ENCODE results near the gene ABCC4. TPM values are rescaled to one million over a fixed set of nuclear protein-coding genes. Genes with fewer than 3 reads are reported as not detected.

The ABCC4 gene
- total RNA-seq, 1 experiment from 2014 or later: 52.0 TPM

- Histone ChIP-seq H3K4me1 (ENCODE audit: insufficient read depth, low read length, poor library complexity, severe bottlenecking) (no peaks in the 10 kb centered on the region), H3K36me3 (ENCODE audit: insufficient read depth, low read length, poor library complexity, severe bottlenecking) (peaks cover 5% of the 10 kb centered on the region), H3K27me3 (replicated peaks; ENCODE audit: insufficient read depth, low read depth, low read length, poor library complexity) (no peaks in the 10 kb centered on the region), H3K9me3 (ENCODE audit: low read depth, low read length, poor library complexity, severe bottlenecking) (no peaks in the 10 kb centered on the region), H3K27ac (ENCODE audit: low read depth, low read length, poor library complexity, severe bottlenecking) (no peak overlapping the region), H3K4me3 (ENCODE audit: low read depth, low read length, poor library complexity, severe bottlenecking) (no peak overlapping the region)
- no peak for TF ChIP-seq CTCF (conservative IDR thresholded peaks at IDR 0.05; ENCODE audit: low read depth, low read length)
- TF ChIP-seq EZH2 (IDR thresholded peaks at IDR 0.05; ENCODE audit: borderline replicate concordance, low read depth, low read length, poor library complexity, severe bottlenecking): no peak
- intact Hi-C loops (cut with micrococcal nuclease; ENCODE audit: unreplicated experiment): no loop called here
- ChIA-PET POLR2A (ENCODE audit: low non-redundant PET) (no interaction called here), CTCF (no interaction called here)
- DNase-seq (ENCODE audit: low spot score): no peak
- no TSS peak for BruUV-seq (replicated peaks)
Observed at GRCh38 chr13:95181586-95181985, 119.7 kb downstream of the ABCC4 start.

DNA sequence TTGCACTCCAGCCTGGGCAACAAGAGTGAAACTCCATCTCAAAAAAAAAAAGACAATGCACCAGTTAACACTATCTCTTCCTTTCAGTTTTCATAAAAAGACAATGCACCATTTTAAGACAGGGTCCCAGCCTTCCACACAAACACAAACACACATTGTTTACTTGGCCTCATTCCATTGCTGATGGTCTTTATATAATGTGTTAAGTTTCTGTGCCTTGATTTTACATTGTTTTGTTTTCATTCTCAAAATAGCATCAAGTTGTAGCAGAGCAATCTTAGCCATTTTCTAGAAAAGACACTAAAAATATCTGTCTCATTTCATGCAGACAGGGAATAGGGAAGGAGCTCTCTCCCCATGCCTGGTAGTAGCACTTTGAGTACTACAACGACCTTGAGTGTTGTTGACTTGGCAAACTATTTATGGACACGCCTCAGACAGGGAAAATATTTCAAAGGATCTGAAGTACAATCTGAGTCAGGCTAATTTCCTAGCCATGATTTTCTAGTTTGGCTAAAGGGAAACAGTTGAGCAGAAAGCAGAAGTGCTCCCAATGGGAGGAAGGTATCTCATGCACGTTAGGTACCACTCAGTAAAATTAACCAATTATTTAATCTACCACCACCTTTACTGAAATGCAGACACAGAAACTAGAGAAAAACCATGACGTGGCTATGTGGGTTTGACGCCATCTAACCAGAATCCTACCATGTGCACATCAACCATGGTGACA, 120.6 kb downstream of the ABCC4 start:
- Histone ChIP-seq H3K27me3 (replicated peaks; ENCODE audit: insufficient read depth, low read depth, low read length, poor library complexity) (no peaks in the 10 kb centered on the region), H3K36me3 (ENCODE audit: insufficient read depth, low read length, poor library complexity, severe bottlenecking) (peaks cover 5% of the 10 kb centered on the region), H3K4me1 (ENCODE audit: insufficient read depth, low read length, poor library complexity, severe bottlenecking) (no peaks in the 10 kb centered on the region), H3K4me3 (ENCODE audit: low read depth, low read length, poor library complexity, severe bottlenecking) (no peak overlapping the region), H3K27ac (ENCODE audit: low read depth, low read length, poor library complexity, severe bottlenecking) (no peak overlapping the region), H3K9me3 (ENCODE audit: low read depth, low read length, poor library complexity, severe bottlenecking) (no peaks in the 10 kb centered on the region)
- TF ChIP-seq EZH2 (IDR thresholded peaks at IDR 0.05; ENCODE audit: borderline replicate concordance, low read depth, low read length, poor library complexity, severe bottlenecking) (no peak), CTCF (conservative IDR thresholded peaks at IDR 0.05; ENCODE audit: low read depth, low read length) (no peak)
- ChIA-PET POLR2A (ENCODE audit: low non-redundant PET) (no interaction called here), CTCF (interaction anchor here (0.6 kb wide), 1 partner anchor 32 kb away, joined by 3 read pairs; no protein-coding TSS in a partner anchor)
- DNase-seq (ENCODE audit: low spot score): no peak
- no TSS peak for BruUV-seq (replicated peaks)
- intact Hi-C loops (cut with micrococcal nuclease; ENCODE audit: unreplicated experiment): no loop called here

DNA sequence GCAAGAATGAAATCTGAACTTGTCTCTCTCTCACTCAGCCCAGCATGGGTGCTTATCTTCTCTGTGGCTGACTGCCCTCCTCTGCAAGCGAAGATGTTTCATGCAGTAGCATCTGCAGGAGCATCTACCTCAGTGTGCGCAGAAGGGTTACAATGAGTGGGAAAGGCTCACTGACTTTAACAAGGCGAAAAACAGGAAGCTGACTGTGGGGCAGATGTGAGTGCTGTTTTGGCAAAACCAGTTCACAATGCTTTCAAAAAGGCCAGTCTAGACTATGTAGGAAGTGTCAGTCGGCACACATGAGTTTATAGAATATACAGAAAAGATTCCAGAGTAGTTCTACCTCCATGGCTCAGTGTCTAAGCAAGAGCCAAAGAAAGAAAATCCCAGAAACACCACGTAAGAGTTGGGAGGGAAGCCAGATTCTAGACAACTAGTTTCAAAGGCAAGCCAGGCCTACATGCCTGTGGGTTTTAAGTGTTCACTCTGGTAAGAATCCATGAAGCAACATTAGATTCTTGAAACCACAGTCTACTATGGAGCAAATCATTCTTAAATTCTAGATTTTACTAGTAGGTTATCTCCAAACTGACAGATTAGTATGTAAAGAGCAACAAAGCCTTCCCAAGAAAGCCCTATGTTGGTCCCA, 124.5 kb downstream of the ABCC4 start:
- H3K27ac ChIP-seq (ENCODE audit: low read depth, low read length, poor library complexity, severe bottlenecking): no peak overlapping the region
- POLR2A ChIA-PET (ENCODE audit: low non-redundant PET): no interaction called here
- no peaks in the 10 kb centered on the region for H3K4me1 ChIP-seq (ENCODE audit: insufficient read depth, low read length, poor library complexity, severe bottlenecking)
- DNase-seq (ENCODE audit: low spot score): no peak
- peaks cover 5% of the 10 kb centered on the region for H3K36me3 ChIP-seq (ENCODE audit: insufficient read depth, low read length, poor library complexity, severe bottlenecking)
- TF ChIP-seq CTCF (conservative IDR thresholded peaks at IDR 0.05; ENCODE audit: low read depth, low read length) (no peak), EZH2 (IDR thresholded peaks at IDR 0.05; ENCODE audit: borderline replicate concordance, low read depth, low read length, poor library complexity, severe bottlenecking) (no peak)
- H3K27me3 ChIP-seq (replicated peaks; ENCODE audit: insufficient read depth, low read depth, low read length, poor library complexity): no peaks in the 10 kb centered on the region
- no peaks in the 10 kb centered on the region for H3K9me3 ChIP-seq (ENCODE audit: low read depth, low read length, poor library complexity, severe bottlenecking)
- H3K4me3 ChIP-seq (ENCODE audit: low read depth, low read length, poor library complexity, severe bottlenecking): no peak overlapping the region
- BruUV-seq (replicated peaks): no TSS peak
- intact Hi-C loops (cut with micrococcal nuclease; ENCODE audit: unreplicated experiment): no loop called here
- CTCF ChIA-PET: no interaction called here

All from A673 (cell line).